LNCAP (cell line): ENCODE measurements around the gene TIMM44.

ENCODE experiments used
- CTCF ChIP-seq: fragments of 450-650 bp; IDR thresholded peaks from 2 replicates; pipeline ENCODE4 v1.5.1; 2017; ENCODE audit warnings: mild to moderate bottlenecking

Gene TIMM44

GRCh38 chr19:7877249-7877836 lies 66.1 kb downstream of the TIMM44 start:
- no peak for TF ChIP-seq CTCF
